ENCODE data around the gene CTRL.

GRCh38 chr16:67944690-67945391, 13.2 kb upstream of the CTRL start:
- no peak for TF ChIP-seq CTCF (IDR thresholded peaks at IDR 0.05)
- TF ChIP-seq POLR2A (IDR thresholded peaks at IDR 0.05), result no peak
- TF ChIP-seq POLR2AphosphoS5 (IDR thresholded peaks at IDR 0.05), result no peak

Data from prostate gland (tissue), 2 donors.